Thoracic aorta (tissue), 2 donors: ENCODE measurements around the gene CDO1. TPM values are rescaled to one million over a fixed set of nuclear protein-coding genes. Genes with fewer than 3 reads are reported as not detected.

Experiments used
- ATAC-seq: fragments of 150-250 bp; one replicate; pipeline ENCODE4 v1.8.0; 2017; ENCODE audit warnings: low read depth; ENCODE audit not compliant: insufficient number of reproducible peaks, low FRiP score
- DNase-seq: peaks from one replicate; pipeline ENCODE4 v3.0.0-alpha.2; 2020; ENCODE audit warnings: low spot score
- H3K27ac ChIP-seq, 2 donors: fragments of 200-600 bp; sonication (generic); 1 replicate in 1 of 2; 2 replicates in 1 of 2; pipeline ENCODE4 v1.5.1; 2016; ENCODE audit warnings: mild to moderate bottlenecking in 2 of 2, moderate library complexity in 2 of 2
- H3K27me3 ChIP-seq: fragments of 200-600 bp; sonication (generic); replicated peaks from 2 replicates; pipeline ENCODE4 v1.6.0; 2016; ENCODE audit warnings: mild to moderate bottlenecking; ENCODE audit not compliant: insufficient read depth
- H3K36me3 ChIP-seq: fragments of 200-600 bp; sonication (generic); one replicate; pipeline ENCODE4 v1.5.1; 2016
- H3K4me1 ChIP-seq, 2 donors: fragments of 200-600 bp; sonication (generic); 1 replicate in 1 of 2; 2 replicates in 1 of 2; pipeline versions ENCODE4 v1.5.1 to v1.6.0; 2016; ENCODE audit warnings: low read depth in 2 of 2, mild to moderate bottlenecking in 1 of 2; ENCODE audit not compliant: control insufficient read depth in 1 of 2
- H3K4me3 ChIP-seq: fragments of 200-600 bp; sonication (generic); 2 replicates; pipeline ENCODE4 v1.5.1; 2016; ENCODE audit warnings: mild to moderate bottlenecking
- H3K9me3 ChIP-seq: fragments of 200-600 bp; sonication (generic); 2 replicates; pipeline ENCODE4 v1.5.1; 2016
- total RNA-seq, 2 donors: library from RNA; depleted of rRNA; stranded (reverse); fragments of >200 nt; gene quantifications; one replicate each; pipeline versions ENCODE4 v1.1.0 to v1.2.3, GENCODE V29; 2016
- TF ChIP-seq, protein P1 (sequence below): fragments of 200-600 bp; sonication (generic); IDR thresholded peaks from one replicate; pipeline ENCODE4 v1.5.1; 2019; ENCODE audit warnings: antibody characterized with exemption

Gene CDO1
- total RNA-seq, 2 donors from 2014 or later = 70.7 to 132 TPM

DNA sequence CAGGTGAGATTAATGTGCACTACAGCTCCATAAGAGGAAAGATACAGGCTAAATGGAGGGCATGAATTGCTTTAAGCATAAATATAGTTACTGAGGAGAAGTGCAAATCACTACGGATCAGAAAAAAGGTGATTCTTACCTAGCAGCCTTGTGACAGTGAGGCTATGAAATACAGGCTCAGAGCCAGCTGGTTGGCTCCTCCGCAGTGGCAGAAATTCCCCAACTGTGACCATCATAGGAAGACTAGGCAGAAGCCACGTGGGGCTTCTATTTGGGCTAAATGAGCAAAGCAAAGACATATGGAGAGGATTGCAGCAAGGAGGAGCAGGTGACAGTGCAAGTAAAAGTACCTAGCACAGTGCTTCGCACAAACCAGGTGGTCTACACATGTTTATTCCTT is 40.5 kb downstream of the CDO1 start:
- Histone ChIP-seq H3K4me3 (no peak overlapping the region), H3K9me3 (no peaks in the 10 kb centered on the region), H3K27ac (no peak overlapping the region), H3K36me3 (no peaks in the 10 kb centered on the region), H3K4me1 (no peaks in the 10 kb centered on the region), H3K27me3 (no peaks in the 10 kb centered on the region)
- ATAC-seq = no peak
- TF ChIP-seq, protein P1, sequence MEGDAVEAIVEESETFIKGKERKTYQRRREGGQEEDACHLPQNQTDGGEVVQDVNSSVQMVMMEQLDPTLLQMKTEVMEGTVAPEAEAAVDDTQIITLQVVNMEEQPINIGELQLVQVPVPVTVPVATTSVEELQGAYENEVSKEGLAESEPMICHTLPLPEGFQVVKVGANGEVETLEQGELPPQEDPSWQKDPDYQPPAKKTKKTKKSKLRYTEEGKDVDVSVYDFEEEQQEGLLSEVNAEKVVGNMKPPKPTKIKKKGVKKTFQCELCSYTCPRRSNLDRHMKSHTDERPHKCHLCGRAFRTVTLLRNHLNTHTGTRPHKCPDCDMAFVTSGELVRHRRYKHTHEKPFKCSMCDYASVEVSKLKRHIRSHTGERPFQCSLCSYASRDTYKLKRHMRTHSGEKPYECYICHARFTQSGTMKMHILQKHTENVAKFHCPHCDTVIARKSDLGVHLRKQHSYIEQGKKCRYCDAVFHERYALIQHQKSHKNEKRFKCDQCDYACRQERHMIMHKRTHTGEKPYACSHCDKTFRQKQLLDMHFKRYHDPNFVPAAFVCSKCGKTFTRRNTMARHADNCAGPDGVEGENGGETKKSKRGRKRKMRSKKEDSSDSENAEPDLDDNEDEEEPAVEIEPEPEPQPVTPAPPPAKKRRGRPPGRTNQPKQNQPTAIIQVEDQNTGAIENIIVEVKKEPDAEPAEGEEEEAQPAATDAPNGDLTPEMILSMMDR = no peak
- no peak for DNase-seq

- H3K27me3 ChIP-seq = no peaks in the 10 kb centered on the region
- H3K36me3 ChIP-seq = no peaks in the 10 kb centered on the region
- H3K4me3 ChIP-seq = no peak overlapping the region
- TF ChIP-seq, protein P1 = no peak
- DNase-seq = no peak
- H3K9me3 ChIP-seq = no peaks in the 10 kb centered on the region
- no peaks in the 10 kb centered on the region for H3K4me1 ChIP-seq
- no peak overlapping the region for H3K27ac ChIP-seq
- ATAC-seq = no peak
Measured at GRCh38 chr5:115774684-115775083, 41.8 kb downstream of the CDO1 start.

- DNase-seq (no peak), ATAC-seq (no peak)
- no peak overlapping the region for H3K4me3 ChIP-seq
- no peaks in the 10 kb centered on the region for H3K27me3 ChIP-seq
- no peaks in the 10 kb centered on the region for H3K36me3 ChIP-seq
- no peaks in the 10 kb centered on the region for H3K9me3 ChIP-seq
- no peaks in the 10 kb centered on the region for H3K4me1 ChIP-seq
- H3K27ac ChIP-seq = no peak overlapping the region
- TF ChIP-seq, protein P1 = no peak
Measured at GRCh38 chr5:115772731-115773475, 43.6 kb downstream of the CDO1 start.

DNA sequence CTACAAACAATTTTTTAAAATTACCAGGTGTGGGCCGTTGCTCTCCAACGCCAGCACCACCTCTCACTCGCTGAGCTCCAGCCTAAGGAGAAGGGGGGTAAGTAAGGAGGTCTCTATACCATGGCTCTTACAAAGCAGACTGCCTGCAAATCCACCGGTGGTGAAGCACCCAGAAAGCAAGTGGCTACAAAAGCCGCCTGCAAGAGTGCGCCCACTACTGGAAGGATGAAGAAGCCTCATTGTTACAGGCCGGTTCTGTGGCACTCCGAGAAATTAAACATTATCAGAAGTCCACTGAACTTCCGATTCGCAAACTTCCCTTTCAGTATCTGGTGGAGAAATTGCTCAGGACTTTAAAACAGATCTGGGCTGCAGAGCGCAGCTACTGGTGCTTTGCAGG is 46.0 kb downstream of the CDO1 start:
- DNase-seq (no peak), ATAC-seq (no peak)
- H3K36me3 ChIP-seq = no peaks in the 10 kb centered on the region
- H3K4me3 ChIP-seq = no peak overlapping the region
- H3K27ac ChIP-seq = no peak overlapping the region
- no peaks in the 10 kb centered on the region for H3K27me3 ChIP-seq
- no peaks in the 10 kb centered on the region for H3K4me1 ChIP-seq
- TF ChIP-seq, protein P1 = no peak
- no peaks in the 10 kb centered on the region for H3K9me3 ChIP-seq

DNA sequence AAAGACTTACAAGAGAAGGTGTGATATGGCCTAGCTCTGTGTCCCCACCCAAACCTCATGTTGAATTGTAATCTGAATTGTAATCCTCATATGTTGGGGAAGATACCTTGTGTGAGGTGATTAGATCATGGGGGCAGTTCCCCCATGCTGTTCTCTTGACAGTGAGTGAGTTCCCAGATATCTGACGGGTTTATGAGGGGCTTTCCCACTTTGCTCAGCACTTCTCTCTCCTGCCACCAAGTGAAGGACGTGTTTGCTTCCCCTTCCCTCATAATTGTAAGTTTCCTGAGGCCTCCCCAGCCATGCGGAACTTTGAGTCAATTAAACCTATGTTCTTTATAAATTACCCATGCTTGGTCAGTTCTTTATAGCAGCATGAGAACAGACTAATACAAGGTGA is 49.0 kb downstream of the CDO1 start:
- TF ChIP-seq, protein P1 = no peak
- Histone ChIP-seq H3K9me3 (no peaks in the 10 kb centered on the region), H3K27ac (no peak overlapping the region), H3K4me3 (no peak overlapping the region), H3K4me1 (no peaks in the 10 kb centered on the region), H3K27me3 (no peaks in the 10 kb centered on the region), H3K36me3 (no peaks in the 10 kb centered on the region)
- no peak for DNase-seq
- ATAC-seq = no peak
